Stimulated activated effector memory CD8-positive, alpha-beta T cell treated with anti-CD3 and anti-CD28 coated beads, Interleukin-12 subunit alpha, Interleukin-12 subunit beta, amount 100 ng/mL, for 72 hours (primary cell): ENCODE results near the gene MGAT3.

Experiments used
- ATAC-seq: fragments of 150-1000 bp; cut with Tn5 transposase; 2 replicates; pipeline ENCODE4 v1.10.0; 2021
- DNase-seq, 2 donors: peaks; one replicate each; pipeline ENCODE4 v3.0.0; 2021 to 2022; ENCODE audit warnings: low spot score in 2 of 2
- H3K27ac Mint-ChIP-seq: one replicate; pipeline ENCODE4 v1.8.0; 2022; ENCODE audit warnings: mild to moderate bottlenecking, mixed read lengths
- H3K36me3 Mint-ChIP-seq: one replicate; pipeline ENCODE4 v1.8.0; 2022; ENCODE audit warnings: mild to moderate bottlenecking, mixed read lengths
- H3K4me1 Mint-ChIP-seq: one replicate; pipeline ENCODE4 v1.8.0; 2022; ENCODE audit warnings: mixed read lengths
- H3K4me3 Mint-ChIP-seq: one replicate; pipeline ENCODE4 v1.8.0; 2022; ENCODE audit warnings: mild to moderate bottlenecking, mixed read lengths
- H3K9me3 Mint-ChIP-seq: one replicate; pipeline ENCODE4 v1.8.0; 2022; ENCODE audit warnings: mixed read lengths

Gene MGAT3

GRCh38 chr22:39434243-39434653, 22.6 kb upstream of the MGAT3 start:
- DNase-seq = no peak
- Mint-ChIP-seq H3K36me3 (peaks cover 15% of the 10 kb centered on the region), H3K27ac (no peak overlapping the region), H3K4me3 (no peak overlapping the region), H3K4me1 (no peaks in the 10 kb centered on the region), H3K9me3 (no peaks in the 10 kb centered on the region)
- no peak for ATAC-seq

DNA sequence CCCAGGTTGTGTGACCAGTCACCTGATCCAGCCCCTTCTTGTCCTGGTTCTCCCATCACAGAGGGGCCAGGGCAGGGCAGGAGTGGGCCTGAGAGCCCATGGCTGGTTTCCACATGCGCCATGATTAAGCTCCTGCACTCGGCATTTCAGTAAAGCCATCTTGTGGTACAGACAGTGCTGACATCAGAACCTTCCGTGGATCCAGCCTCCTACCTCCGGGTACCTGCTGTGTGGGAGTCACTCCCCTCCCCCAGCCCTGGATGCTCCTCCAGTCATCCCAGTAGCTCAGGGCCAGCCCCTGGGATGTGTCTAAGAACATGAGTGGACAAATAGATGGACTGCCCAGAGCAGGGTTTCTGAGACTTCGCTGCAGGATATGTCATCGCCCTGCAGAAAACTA, 22.1 kb upstream of the MGAT3 start:
- no peak for ATAC-seq
- H3K4me3 Mint-ChIP-seq = no peak overlapping the region
- H3K36me3 Mint-ChIP-seq = peaks cover 15% of the 10 kb centered on the region
- H3K9me3 Mint-ChIP-seq = no peaks in the 10 kb centered on the region
- no peak for DNase-seq
- no peak overlapping the region for H3K27ac Mint-ChIP-seq
- H3K4me1 Mint-ChIP-seq = no peaks in the 10 kb centered on the region

- Mint-ChIP-seq H3K9me3 (no peaks in the 10 kb centered on the region), H3K36me3 (peaks cover 14% of the 10 kb centered on the region), H3K4me1 (no peaks in the 10 kb centered on the region), H3K27ac (no peak overlapping the region), H3K4me3 (no peak overlapping the region)
- DNase-seq (no peak), ATAC-seq (no peak)
Measured at GRCh38 chr22:39435616-39436015, 21.2 kb upstream of the MGAT3 start.

DNA sequence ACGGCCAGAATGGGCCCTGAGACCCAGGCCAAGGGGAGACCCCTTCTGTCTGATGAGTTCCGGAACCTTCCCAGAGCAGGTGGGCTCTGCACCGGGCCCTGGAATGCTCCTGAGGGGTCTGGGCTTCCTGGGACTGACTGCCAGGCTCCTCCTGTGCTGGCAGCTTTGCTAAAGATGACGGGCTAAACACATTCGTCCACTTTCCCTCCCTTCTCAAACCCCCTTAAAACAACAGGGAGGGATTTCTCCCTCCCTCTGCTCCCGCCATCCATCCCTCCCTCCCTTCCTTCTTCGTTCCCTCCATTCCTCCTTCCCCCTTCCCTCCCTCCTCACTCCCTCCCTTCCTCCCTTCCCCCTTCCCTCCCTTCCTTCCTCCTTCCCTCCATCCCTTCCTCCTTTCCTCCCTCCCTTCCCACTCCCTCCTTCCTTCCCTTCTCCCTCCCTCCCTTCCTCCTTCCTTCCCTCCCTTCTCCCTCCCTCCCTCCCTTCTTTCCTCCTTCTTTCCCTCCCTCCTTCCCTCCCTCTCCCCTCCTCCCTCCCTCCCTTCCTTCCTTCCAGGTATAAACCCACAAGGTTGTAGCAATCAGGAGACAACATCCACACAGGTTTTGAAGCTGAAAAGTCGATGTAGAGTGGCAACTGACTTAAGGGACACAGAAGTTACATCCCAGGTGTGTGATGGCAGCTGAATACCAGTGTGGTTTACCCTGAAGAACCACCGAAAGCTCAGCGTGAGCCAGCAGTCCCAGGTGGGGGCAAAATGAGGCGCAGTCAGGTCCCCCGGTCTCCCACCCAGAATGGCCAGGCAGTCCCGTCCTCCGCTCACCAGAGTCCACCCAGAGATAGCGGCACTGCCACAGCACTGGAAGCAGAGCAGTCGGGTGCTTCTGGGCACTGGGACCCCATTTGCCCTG, 18.8 kb upstream of the MGAT3 start:
- Mint-ChIP-seq H3K9me3 (no peaks in the 10 kb centered on the region), H3K4me3 (no peak overlapping the region), H3K4me1 (no peaks in the 10 kb centered on the region), H3K36me3 (peaks cover 8% of the 10 kb centered on the region), H3K27ac (no peak overlapping the region)
- ATAC-seq (no peak), DNase-seq (no peak)

GRCh38 chr22:39439170-39439569, 17.6 kb upstream of the MGAT3 start:
- DNase-seq (no peak), ATAC-seq (no peak)
- no peaks in the 10 kb centered on the region for H3K9me3 Mint-ChIP-seq
- H3K27ac Mint-ChIP-seq = no peak overlapping the region
- H3K4me1 Mint-ChIP-seq = no peaks in the 10 kb centered on the region
- H3K4me3 Mint-ChIP-seq = no peak overlapping the region
- peaks cover 1% of the 10 kb centered on the region for H3K36me3 Mint-ChIP-seq

- Mint-ChIP-seq H3K4me3 (no peak overlapping the region), H3K4me1 (peaks cover 10% of the 10 kb centered on the region), H3K9me3 (no peaks in the 10 kb centered on the region), H3K27ac (no peak overlapping the region), H3K36me3 (no peaks in the 10 kb centered on the region)
- no peak for ATAC-seq
- DNase-seq = no peak
Measured at GRCh38 chr22:39443398-39443797, 13.4 kb upstream of the MGAT3 start.

GRCh38 chr22:39444247-39444800, 12.5 kb upstream of the MGAT3 start:
- ATAC-seq (no peak), DNase-seq (no peak)
- Mint-ChIP-seq H3K4me3 (no peak overlapping the region), H3K36me3 (no peaks in the 10 kb centered on the region), H3K4me1 (peaks cover 10% of the 10 kb centered on the region), H3K9me3 (no peaks in the 10 kb centered on the region), H3K27ac (peak overlapping the region; percentile 36)

GRCh38 chr22:39444937-39445465, 11.8 kb upstream of the MGAT3 start:
- Mint-ChIP-seq H3K36me3 (no peaks in the 10 kb centered on the region), H3K9me3 (no peaks in the 10 kb centered on the region), H3K4me3 (no peak overlapping the region), H3K4me1 (peaks cover 10% of the 10 kb centered on the region), H3K27ac (peak overlapping the region; percentile 36)
- DNase-seq (no peak), ATAC-seq (no peak)

- H3K4me1 Mint-ChIP-seq = peaks cover 10% of the 10 kb centered on the region
- no peak overlapping the region for H3K4me3 Mint-ChIP-seq
- H3K36me3 Mint-ChIP-seq = no peaks in the 10 kb centered on the region
- DNase-seq (no peak), ATAC-seq (no peak)
- H3K9me3 Mint-ChIP-seq = no peaks in the 10 kb centered on the region
- no peak overlapping the region for H3K27ac Mint-ChIP-seq
Measured at GRCh38 chr22:39445678-39446077, 11.1 kb upstream of the MGAT3 start.

- H3K9me3 Mint-ChIP-seq = no peaks in the 10 kb centered on the region
- DNase-seq = no peak
- peaks cover 10% of the 10 kb centered on the region for H3K4me1 Mint-ChIP-seq
- peak overlapping the region; percentile 63 for H3K27ac Mint-ChIP-seq
- H3K4me3 Mint-ChIP-seq = peak overlapping the region; percentile 53
- H3K36me3 Mint-ChIP-seq = no peaks in the 10 kb centered on the region
- peak; percentile 4 for ATAC-seq
Measured at GRCh38 chr22:39446239-39446721, 10.5 kb upstream of the MGAT3 start.

GRCh38 chr22:39448205-39449054, 8.4 kb upstream of the MGAT3 start:
- no peaks in the 10 kb centered on the region for H3K36me3 Mint-ChIP-seq
- ATAC-seq (no peak), DNase-seq (no peak)
- peaks cover 15% of the 10 kb centered on the region for H3K4me1 Mint-ChIP-seq
- no peak overlapping the region for H3K4me3 Mint-ChIP-seq
- no peak overlapping the region for H3K27ac Mint-ChIP-seq
- H3K9me3 Mint-ChIP-seq = no peaks in the 10 kb centered on the region

GRCh38 chr22:39449708-39450107, 7.1 kb upstream of the MGAT3 start:
- DNase-seq = no peak
- no peaks in the 10 kb centered on the region for H3K9me3 Mint-ChIP-seq
- ATAC-seq = no peak
- H3K36me3 Mint-ChIP-seq = no peaks in the 10 kb centered on the region
- no peak overlapping the region for H3K4me3 Mint-ChIP-seq
- H3K27ac Mint-ChIP-seq = no peak overlapping the region
- peaks cover 15% of the 10 kb centered on the region for H3K4me1 Mint-ChIP-seq

DNA sequence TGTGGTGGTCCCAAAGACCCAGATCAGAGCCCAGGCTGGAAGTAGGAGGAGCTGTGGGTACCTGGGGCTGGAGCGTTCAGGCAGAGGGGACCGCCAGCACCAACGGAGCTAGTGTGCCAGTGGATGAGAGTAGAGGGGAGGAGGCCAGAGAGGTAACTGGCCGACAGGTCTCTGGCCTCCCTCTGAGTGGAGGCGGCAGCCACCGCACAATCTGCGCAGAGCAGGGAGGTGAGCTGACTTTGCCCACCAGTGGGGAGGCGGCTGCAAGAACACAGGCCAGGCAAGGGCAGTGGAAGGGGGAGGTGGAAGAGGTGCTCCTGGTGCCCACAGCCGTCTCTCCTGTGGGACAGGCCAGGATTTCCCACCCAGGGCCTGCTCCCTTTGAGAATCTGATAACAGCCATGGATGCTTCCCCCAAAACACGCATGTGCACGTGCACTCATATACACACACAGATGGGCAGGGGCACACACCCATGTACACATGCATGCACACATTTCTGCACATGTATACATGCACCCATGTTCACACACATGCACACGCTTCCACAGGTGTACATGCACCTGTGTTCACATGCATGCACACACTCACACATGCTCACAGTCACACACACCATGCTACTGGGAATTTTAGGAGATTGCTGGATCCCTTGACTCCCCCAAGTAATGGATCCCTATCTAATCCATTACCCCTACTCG, 6.4 kb upstream of the MGAT3 start:
- Mint-ChIP-seq H3K4me3 (no peak overlapping the region), H3K36me3 (no peaks in the 10 kb centered on the region), H3K9me3 (no peaks in the 10 kb centered on the region), H3K4me1 (peaks cover 15% of the 10 kb centered on the region), H3K27ac (peak overlapping the region; percentile 14)
- DNase-seq = no peak
- no peak for ATAC-seq

- H3K36me3 Mint-ChIP-seq = no peaks in the 10 kb centered on the region
- no peak overlapping the region for H3K4me3 Mint-ChIP-seq
- ATAC-seq (no peak), DNase-seq (no peak)
- peaks cover 14% of the 10 kb centered on the region for H3K4me1 Mint-ChIP-seq
- H3K27ac Mint-ChIP-seq = no peak overlapping the region
- H3K9me3 Mint-ChIP-seq = no peaks in the 10 kb centered on the region
Measured at GRCh38 chr22:39452740-39453040, 4.1 kb upstream of the MGAT3 start.
